Suprapubic skin (tissue), 4 donors: Measurements from ENCODE around the gene GNAO1. TPM values are rescaled to one million over a fixed set of nuclear protein-coding genes. Genes with fewer than 3 reads are reported as not detected.

Experiments
- DNase-seq, 2 donors: peaks; one replicate each; pipeline ENCODE4 v3.0.0-alpha.2; 2019; ENCODE audit warnings: low spot score in 2 of 2
- H3K27ac ChIP-seq: fragments of 200-600 bp; sonication (generic); one replicate; pipeline ENCODE4 v1.5.1; 2019
- H3K27me3 ChIP-seq: fragments of 200-600 bp; sonication (generic); one replicate; pipeline ENCODE4 v1.5.1; 2019
- H3K36me3 ChIP-seq: fragments of 200-600 bp; sonication (generic); one replicate; pipeline ENCODE4 v1.5.1; 2019
- H3K4me1 ChIP-seq: fragments of 200-600 bp; sonication (generic); one replicate; pipeline ENCODE4 v1.5.1; 2019
- H3K4me3 ChIP-seq: fragments of 200-600 bp; sonication (generic); one replicate; pipeline ENCODE4 v1.5.1; 2019; ENCODE audit warnings: mild to moderate bottlenecking
- H3K9me3 ChIP-seq: fragments of 200-600 bp; sonication (generic); one replicate; pipeline ENCODE4 v1.5.1; 2019
- EP300 ChIP-seq: sonication (generic); formaldehyde crosslinking; IDR thresholded peaks from one replicate; pipeline ENCODE4 v1.6.1; 2017; ENCODE audit warnings: antibody characterized with exemption
- POLR2A ChIP-seq, 2 donors: fragments of 450-650 bp; IDR thresholded peaks; one replicate each; pipeline ENCODE4 v1.6.1; 2017; ENCODE audit warnings: antibody characterized with exemption in 2 of 2, mild to moderate bottlenecking in 2 of 2, moderate library complexity in 2 of 2
- POLR2AphosphoS5 ChIP-seq, 3 donors: sonication (generic); formaldehyde crosslinking; IDR thresholded peaks; one replicate each; pipeline ENCODE4 v1.6.1; 2017; ENCODE audit warnings: antibody characterized with exemption in 3 of 3
- WGBS: methylation state at CpG from one replicate; pipeline ENCODE4 v1.1.5; 2018; 5-methylcytosine and 5-hydroxymethylcytosine counted together
- total RNA-seq, 4 donors: library from RNA; depleted of rRNA; stranded (reverse); fragments of >200 nt; gene quantifications; one replicate each; pipeline ENCODE4 v1.1.0, GENCODE V29; 2016
- TF ChIP-seq, protein P1 (sequence below), 2 donors: fragments of 200-600 bp in 1 of 2; fragments of 450-650 bp in 1 of 2; sonication (generic) in 1 of 2; IDR thresholded peaks; one replicate each; pipeline ENCODE4 v1.5.1; 2016 to 2019; ENCODE audit warnings: antibody characterized with exemption in 2 of 2, mild to moderate bottlenecking in 1 of 2, moderate library complexity in 1 of 2

Gene GNAO1
- total RNA-seq, 4 donors from 2014 or later = 2.4 to 7.6 (median 5.8) TPM

DNA sequence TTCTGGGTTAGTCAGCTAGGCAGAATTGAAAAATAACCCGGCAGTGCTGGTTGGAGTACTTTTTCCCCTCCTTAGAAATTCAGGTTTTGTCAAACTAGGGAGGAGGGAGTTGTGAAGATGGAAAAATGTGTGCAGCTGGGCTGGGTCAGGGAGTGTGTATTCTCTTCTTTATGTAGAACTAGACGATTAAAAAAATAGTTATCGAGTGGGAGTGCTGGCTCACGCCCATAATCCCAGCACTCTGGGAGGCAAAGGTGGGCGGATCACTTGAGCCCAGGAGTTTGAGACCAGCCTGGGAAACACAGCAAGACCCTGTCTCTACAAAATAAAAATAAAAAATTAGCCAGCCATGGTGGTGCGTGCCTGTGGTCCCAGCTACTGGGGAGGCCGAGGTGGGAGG is 106.4 kb downstream of the GNAO1 start:
- DNase-seq = no peak
- H3K4me1 ChIP-seq = peaks cover 37% of the 10 kb centered on the region
- no peak for TF ChIP-seq POLR2AphosphoS5 (IDR thresholded peaks at IDR 0.05)
- no peak for TF ChIP-seq POLR2A (IDR thresholded peaks at IDR 0.05)
- TF ChIP-seq, protein P1, sequence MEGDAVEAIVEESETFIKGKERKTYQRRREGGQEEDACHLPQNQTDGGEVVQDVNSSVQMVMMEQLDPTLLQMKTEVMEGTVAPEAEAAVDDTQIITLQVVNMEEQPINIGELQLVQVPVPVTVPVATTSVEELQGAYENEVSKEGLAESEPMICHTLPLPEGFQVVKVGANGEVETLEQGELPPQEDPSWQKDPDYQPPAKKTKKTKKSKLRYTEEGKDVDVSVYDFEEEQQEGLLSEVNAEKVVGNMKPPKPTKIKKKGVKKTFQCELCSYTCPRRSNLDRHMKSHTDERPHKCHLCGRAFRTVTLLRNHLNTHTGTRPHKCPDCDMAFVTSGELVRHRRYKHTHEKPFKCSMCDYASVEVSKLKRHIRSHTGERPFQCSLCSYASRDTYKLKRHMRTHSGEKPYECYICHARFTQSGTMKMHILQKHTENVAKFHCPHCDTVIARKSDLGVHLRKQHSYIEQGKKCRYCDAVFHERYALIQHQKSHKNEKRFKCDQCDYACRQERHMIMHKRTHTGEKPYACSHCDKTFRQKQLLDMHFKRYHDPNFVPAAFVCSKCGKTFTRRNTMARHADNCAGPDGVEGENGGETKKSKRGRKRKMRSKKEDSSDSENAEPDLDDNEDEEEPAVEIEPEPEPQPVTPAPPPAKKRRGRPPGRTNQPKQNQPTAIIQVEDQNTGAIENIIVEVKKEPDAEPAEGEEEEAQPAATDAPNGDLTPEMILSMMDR (IDR thresholded peaks at IDR 0.05) = no peak
- no peak for TF ChIP-seq EP300
- no peaks in the 10 kb centered on the region for H3K36me3 ChIP-seq
- no peaks in the 10 kb centered on the region for H3K27me3 ChIP-seq
- 80% methylated on average over 7 of the region's 7 CpGs for WGBS
- H3K9me3 ChIP-seq = no peaks in the 10 kb centered on the region
- no peak overlapping the region for H3K27ac ChIP-seq
- no peak overlapping the region for H3K4me3 ChIP-seq

GRCh38 chr16:56298116-56298515 is 106.8 kb downstream of the GNAO1 start:
- 90% methylated on average over 8 of the region's 8 CpGs for WGBS
- Histone ChIP-seq H3K4me1 (peaks cover 37% of the 10 kb centered on the region), H3K9me3 (no peaks in the 10 kb centered on the region), H3K36me3 (no peaks in the 10 kb centered on the region), H3K4me3 (no peak overlapping the region), H3K27ac (no peak overlapping the region), H3K27me3 (no peaks in the 10 kb centered on the region)
- DNase-seq = no peak
- no peak for TF ChIP-seq EP300
- TF ChIP-seq, protein P1 (IDR thresholded peaks at IDR 0.05) = no peak
- no peak for TF ChIP-seq POLR2A (IDR thresholded peaks at IDR 0.05)
- TF ChIP-seq POLR2AphosphoS5 (IDR thresholded peaks at IDR 0.05) = no peak

DNA sequence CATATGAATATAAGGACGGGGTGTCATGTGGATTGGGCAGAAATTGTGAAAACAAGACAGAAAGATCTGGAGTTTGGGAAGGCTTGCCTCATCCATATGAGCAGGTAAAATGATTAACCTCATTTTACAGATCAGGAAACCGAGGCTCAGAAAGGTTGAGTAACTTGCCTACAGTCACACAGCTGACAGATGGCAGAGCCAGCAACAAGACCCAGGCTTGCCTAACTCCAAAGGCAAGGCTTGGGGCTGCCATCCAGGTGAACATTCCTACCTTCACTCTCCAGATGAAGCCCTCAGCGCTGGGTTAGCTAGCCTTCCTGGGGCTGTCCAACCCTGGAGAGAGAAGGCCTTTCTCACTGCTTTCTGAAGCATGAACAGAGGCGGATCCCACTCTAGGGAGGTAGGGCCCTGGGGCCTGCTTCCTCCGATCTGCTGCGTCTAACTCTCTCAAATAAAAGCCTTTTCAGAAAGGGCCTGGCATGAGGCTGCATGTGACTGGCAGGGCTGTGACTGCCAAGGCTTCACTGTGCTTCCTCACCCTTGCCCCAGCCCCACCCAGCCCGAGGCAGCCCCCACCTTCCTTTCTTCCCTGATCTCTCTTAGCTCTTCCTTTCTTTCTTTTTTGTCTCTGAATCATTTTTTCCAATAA is 107.8 kb downstream of the GNAO1 start:
- no peak for DNase-seq
- Histone ChIP-seq H3K27me3 (no peaks in the 10 kb centered on the region), H3K4me1 (peaks cover 34% of the 10 kb centered on the region), H3K27ac (peak overlapping the region; percentile 47), H3K9me3 (no peaks in the 10 kb centered on the region), H3K36me3 (no peaks in the 10 kb centered on the region), H3K4me3 (no peak overlapping the region)
- 33% methylated on average over 7 of the region's 7 CpGs for WGBS
- TF ChIP-seq, protein P1 (IDR thresholded peaks at IDR 0.05) = no peak
- TF ChIP-seq POLR2A (IDR thresholded peaks at IDR 0.05) = no peak
- no peak for TF ChIP-seq POLR2AphosphoS5 (IDR thresholded peaks at IDR 0.05)
- no peak for TF ChIP-seq EP300

DNA sequence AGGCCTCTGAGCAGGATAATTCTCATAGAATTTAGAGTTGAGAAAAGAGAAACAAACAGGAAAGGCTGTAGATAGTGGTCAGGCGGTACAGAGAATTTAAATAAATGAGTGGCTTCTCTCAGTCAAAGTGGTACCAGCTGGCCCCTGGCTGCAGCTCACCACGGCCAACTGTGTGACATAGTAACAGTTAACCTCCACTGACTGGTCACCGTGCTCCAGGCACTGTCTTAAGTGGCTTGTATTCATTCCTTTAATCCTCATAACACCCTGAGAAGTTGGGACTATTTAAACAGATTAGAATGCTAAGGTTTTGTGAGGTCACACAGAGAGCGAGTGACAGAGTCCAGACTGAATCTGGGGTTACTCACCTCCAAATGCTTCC is 108.9 kb downstream of the GNAO1 start:
- Histone ChIP-seq H3K4me1 (peaks cover 26% of the 10 kb centered on the region), H3K9me3 (no peaks in the 10 kb centered on the region), H3K27me3 (no peaks in the 10 kb centered on the region), H3K4me3 (no peak overlapping the region), H3K36me3 (no peaks in the 10 kb centered on the region), H3K27ac (no peak overlapping the region)
- TF ChIP-seq POLR2A (IDR thresholded peaks at IDR 0.05) (no peak), EP300 (no peak), POLR2AphosphoS5 (IDR thresholded peaks at IDR 0.05) (no peak)
- TF ChIP-seq, protein P1 (IDR thresholded peaks at IDR 0.05) = no peak
- DNase-seq = no peak
- WGBS = 76% methylated on average over 4 of the region's 4 CpGs

DNA sequence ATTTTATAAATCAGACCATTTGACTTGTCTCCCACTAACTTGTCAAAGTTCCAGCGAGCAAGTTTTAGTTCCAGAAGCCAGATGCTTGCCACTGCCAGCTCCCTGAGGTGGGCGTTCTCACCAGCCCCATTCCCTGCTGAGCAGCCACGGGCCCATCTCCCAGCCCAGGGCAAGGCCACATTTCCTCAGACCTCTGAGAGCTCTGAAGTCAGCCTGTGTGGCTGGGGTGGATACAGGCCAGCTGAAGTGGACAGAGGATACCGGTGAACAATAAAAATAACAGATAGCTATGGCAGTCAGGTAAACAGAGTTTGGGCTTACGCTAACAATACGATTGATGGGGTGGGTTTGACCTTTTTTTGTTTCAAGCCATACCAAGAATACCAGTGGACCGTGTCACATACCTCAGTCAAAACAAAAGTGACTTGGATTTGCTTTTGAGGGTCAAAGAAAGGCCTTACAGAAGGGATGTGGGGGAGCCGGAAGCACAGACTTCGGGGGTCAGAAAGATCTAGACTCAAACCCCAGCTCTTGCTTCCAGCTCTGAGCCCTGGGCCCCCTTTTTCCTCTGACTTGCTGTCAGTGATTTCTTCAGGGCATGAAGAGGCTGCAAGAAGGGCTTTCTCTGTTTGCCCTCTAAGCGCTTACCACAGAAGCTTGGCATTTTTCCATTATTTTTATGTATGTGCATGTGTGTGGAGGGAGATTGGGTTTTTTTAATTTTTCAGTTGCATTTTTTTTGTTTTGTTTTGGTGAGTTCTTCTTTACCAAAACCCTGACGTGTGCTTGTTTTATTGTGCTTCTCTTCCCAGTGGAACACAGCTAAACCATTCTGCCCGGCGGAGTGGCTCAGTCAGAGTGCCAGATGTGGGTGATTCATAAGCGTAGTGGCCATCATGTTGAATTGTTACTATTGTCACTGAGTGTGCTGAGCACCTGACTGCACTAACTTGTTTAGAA is 109.9 kb downstream of the GNAO1 start:
- H3K36me3 ChIP-seq = no peaks in the 10 kb centered on the region
- TF ChIP-seq, protein P1 (IDR thresholded peaks at IDR 0.05) = no peak
- TF ChIP-seq POLR2AphosphoS5 (IDR thresholded peaks at IDR 0.05) (no peak), POLR2A (IDR thresholded peaks at IDR 0.05) (no peak), EP300 (no peak)
- no peaks in the 10 kb centered on the region for H3K9me3 ChIP-seq
- 70% methylated on average over 14 of the region's 14 CpGs for WGBS
- no peak overlapping the region for H3K4me3 ChIP-seq
- no peak for DNase-seq
- H3K27ac ChIP-seq = no peak overlapping the region
- no peaks in the 10 kb centered on the region for H3K27me3 ChIP-seq
- H3K4me1 ChIP-seq = peaks cover 20% of the 10 kb centered on the region
